Thyroid gland (tissue), 4 donors: Measurements from ENCODE around the gene PTPRH.

ENCODE experiments used
- CTCF ChIP-seq, 6 experiments: fragments of 200-600 bp in 3 of 6; fragments of 450-650 bp in 3 of 6; sonication (generic) in 3 of 6; IDR thresholded peaks; one replicate each; pipeline ENCODE4 v1.5.1; 2016 to 2019; ENCODE audit warnings: antibody characterized with exemption in 6 of 6, mild to moderate bottlenecking in 2 of 6, inconsistent platforms in 1 of 6, moderate library complexity in 1 of 6
- POLR2A ChIP-seq, 2 donors: fragments of 450-650 bp; IDR thresholded peaks; one replicate each; pipeline ENCODE4 v1.6.1; 2017; ENCODE audit warnings: antibody characterized with exemption in 2 of 2, mild to moderate bottlenecking in 2 of 2, moderate library complexity in 1 of 2

GRCh38 chr19:55181740-55182139 lies 27.6 kb downstream of the PTPRH start:
- TF ChIP-seq CTCF (IDR thresholded peaks at IDR 0.05), result no peak
- no peak for TF ChIP-seq POLR2A (IDR thresholded peaks at IDR 0.05)
